Activated CD4-positive, alpha-beta T cell treated with anti-CD3 and anti-CD28 coated beads for 1 hour (primary cell): ENCODE data around the gene ECM2.

Experiments
- DNase-seq: peaks from one replicate; pipeline ENCODE4 v3.0.0-alpha.2; 2020

The ECM2 gene

DNA sequence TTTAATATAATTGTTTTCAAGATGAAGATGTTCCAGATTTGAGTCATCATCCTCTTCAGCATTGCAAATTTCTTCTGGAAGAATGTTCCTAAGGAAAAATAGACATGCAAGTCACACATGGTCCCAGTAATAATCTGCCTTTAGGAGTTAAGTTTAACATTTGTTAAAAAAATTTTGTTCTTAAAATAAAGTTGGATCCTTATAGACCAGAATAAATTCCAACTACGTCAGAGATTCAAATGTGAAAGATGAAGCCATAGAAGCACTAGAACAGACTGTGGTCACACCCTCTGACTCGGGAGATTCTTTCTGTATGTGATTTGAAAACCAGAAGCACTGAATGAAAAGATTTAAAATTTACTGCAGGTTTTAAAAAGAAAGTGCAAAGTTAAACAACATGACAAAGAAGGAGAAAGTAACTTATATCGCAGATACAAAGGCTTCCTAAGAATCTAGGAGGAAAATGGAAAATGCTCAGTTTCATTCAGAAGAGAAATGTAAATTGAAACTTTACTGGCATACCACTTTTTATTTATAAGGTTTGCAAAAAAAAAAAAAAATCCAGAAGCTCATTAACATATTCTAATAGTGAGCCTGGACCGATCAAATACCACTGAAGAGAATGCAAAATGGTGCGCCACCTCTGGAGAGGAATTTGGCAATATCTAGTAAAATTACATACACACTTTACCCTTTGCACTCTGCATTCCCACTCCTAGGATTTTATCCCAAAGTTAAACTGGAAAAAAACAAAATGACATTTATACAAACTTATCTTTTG, 39.2 kb downstream of the ECM2 start:
- DNase-seq: no peak

DNA sequence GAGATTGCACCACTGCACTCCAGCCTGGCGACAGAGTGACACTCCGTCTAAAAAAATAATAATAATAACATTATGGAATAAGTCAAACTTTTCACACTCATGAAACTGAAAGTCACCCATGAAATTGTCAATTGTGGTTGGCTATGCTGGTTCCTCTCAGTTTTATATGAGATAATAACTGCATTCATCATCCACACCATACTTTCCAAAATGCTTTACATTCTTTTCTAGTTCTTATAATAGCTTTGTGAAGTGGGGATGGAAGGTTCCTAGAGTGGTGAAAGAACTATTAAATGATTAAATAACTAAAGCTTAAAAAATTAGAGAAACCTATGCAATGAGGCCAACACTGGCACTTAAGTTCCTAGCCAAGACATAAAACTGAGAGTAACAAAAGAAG, 40.9 kb downstream of the ECM2 start:
- DNase-seq: no peak

DNA sequence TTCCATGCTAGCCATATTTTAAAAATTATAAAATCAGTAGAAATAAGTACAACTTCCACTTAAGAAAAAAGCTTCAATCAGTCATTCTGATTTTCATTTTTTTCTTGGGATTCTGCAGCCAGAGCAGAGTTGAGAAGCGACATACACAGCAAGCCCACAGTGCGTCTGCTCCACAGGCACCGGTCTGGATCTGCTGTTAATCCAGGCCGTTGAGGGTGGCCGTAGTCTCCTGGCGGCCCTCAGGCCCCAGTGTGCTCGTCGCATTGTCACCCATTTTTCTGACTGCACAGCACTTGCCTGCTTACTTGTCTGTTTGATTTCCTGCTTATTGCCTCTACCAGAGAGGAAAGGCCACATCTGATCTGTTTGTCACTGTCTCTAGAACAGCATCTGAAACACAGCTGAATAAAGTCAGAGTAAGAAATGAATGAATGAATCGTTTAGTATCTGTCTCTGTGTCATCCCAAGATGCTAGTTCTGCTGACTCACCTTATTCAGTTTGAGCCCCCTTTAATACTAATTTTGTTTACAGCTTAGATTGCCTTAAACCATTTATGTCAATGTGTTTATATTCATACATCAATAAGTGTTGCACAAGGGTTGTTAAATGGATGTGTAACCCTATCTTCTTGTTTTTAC, 41.9 kb downstream of the ECM2 start:
- no peak for DNase-seq

DNA sequence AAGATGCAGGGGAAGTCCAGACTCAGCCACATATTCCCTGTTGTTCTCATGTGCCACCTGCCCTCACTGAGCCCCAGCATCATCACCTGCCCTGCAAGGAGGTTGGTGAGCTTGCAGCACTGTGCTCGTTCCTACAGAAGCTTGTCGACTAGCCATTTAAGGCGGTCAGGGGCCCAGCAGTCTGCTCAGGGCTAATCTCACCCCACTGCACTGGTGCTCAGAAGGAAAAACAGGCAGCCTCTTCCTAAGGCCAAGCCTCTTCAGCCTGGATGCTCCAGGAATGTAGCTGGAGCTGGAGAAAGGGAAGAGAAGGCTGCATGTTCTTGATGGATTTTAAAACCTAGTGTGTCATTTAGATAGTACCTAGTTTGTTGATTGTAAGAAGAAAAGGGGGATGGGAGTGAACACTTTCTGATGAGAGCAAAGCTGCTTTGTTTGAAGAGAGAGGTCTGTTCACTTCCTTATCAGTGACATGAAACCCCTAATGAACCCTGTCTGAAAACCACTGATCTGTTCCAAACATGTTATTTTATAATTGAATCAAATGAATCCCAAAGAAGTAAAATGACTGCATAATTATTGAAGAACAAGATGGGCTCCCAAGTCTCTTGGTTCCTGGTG, 42.9 kb downstream of the ECM2 start:
- no peak for DNase-seq

DNA sequence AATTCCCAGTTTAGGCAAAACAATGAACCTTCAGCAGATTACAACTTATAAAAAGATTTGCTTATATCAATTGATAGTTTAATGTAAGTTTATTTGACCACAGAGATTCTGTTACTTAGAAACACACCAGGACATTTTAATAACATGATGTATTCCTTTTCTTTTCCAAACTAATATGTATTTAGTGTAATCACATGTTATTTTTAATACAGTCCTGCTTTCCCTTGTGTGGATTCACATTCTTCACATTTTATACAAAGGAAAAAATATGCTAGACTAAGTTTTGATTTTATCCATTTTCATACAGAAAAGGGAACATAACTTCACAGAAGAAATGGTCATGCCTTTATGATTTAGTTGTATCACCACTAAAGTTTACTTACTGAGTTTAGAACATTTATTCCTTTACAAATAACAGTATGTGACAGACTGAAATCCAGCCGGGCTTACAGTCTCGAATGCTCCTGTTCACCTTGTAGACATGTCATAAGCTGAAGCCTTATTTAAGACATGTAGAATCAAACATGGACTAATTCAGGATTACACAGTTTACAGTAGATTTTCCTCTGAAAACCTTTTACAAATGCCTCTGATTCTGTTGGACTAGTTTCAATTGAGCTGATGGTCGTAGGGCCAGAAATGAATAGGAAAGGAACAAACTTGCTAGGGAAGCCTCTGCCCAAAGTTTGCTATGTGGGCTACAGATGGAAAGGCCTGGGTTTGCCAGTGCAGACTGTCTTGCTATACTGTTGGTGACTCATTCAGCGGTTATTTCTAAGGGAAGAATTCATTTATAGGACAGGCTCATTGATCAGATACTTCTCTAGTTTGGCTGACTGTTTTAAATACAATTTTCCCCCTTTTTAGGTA, 46.9 kb downstream of the ECM2 start:
- no peak for DNase-seq

DNA sequence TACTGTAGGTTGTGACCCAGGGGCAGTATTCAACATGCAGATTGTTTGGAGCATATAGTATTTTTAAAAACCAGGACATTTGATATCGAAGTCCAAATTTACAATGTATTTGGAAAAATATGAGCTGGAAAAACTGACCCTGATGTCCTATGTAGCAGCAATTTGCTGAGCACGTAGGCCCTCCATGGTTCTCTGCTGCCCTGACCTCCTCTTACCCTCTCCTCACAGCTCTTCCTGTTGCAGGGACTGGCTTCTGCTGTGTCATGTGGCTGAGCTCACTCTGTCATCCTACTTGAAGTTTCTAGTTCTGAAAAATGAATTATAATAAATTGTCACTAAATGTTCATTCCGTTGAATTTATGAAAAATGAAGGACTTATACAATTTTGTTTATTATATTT, 49.4 kb downstream of the ECM2 start:
- no peak for DNase-seq

DNA sequence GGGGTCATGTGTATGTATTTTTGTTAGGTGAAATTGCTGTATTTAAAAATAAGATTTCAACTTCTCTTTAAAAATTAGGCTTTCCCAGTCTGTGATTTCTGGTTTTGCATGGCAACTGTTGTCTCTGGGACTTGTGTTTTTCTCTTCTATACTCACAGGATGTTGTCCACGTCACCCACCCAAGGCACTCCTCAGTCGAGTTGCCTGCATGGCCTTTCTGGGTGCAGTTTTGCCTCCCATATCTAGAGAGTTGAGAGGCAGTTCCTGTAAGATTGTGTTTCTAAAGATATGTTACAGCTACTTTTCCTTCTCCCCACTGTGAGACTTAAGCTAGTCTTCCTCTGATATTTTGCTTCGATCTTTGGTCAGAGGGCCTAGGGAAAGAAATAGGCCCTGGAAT, 51.2 kb downstream of the ECM2 start:
- DNase-seq: no peak

DNA sequence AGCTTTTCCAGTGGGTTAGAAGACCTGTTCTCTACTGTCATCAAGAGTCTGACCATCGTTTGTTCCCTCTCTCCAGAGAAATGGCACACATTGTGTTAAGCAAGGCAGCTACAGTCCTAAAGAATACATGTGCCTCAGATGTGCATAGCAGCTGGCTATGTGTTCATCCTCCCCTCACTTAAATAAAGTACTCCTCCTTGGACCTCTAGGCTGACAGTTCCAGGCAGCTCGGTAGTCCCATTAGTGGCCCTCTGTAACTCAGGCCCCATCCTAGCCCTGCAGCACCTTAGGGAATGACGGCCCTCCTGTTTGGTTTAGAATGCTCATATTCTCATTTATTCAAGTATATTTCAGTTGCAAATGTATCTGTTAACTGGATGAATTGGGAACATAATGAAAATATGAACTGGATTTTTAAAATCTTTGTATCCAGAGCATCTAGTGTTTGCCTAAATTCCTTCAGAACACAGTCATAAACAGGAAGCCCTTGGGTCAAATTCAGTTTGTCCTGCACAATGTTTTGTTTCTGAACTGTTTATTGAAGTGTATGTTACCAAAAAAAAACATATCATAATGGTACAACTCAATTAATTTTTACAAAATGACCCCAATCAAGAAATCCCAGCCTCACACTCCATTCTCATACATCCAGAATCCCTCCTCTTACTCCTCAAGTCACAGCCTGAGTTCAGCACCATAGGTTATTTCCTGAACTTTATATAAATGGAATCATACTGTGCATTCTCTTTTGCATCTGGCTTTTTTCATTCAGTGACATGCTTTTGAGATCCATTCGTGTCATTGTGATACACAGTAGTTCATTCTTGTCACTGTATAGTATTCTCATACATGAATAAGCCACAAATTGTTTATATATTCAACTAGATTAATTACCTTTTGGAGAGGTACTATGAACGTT, 51.9 kb downstream of the ECM2 start:
- no peak for DNase-seq

DNA sequence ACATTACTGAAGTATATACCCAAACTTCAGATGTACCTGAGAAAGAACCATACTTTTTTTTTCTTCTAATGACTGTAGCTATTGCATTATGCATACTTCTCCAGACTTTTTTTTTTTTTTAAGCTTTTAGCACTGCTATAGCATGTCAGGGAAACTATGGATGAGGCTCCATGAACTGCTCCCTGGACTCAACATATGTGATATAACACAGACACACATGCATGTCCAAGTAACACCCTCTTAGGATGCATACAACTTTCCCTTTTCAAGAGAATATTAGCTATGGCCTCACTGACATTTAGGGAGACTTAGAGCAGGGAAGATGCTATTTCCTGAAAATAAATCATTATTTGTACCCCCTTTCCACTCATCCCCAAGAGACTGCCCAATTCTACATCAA, 53.0 kb downstream of the ECM2 start:
- no peak for DNase-seq

DNA sequence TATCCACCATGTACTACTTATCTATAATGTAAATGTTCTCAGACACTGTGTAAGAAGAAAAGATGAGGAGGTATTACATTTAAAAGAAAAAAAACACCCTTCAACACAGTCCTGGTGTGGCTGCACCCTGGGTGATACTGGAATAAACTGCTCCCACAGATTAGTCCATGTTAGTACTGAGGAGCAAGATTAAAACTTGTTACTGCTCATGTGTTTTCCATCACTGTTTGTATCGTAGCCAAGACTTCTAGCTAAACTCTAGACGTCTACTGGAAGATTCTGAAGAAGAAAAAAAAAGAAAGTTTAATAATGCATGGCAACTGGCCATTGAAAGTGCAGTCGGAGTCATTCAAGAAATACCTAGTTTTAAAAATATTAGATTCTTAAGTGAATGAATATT, 53.5 kb downstream of the ECM2 start, which contains the start of gene ASPN:
Gene ASPN, minus strand, starts transcription at position 178 of the 400 bp plus-strand sequence.
- DNase-seq: no peak

DNA sequence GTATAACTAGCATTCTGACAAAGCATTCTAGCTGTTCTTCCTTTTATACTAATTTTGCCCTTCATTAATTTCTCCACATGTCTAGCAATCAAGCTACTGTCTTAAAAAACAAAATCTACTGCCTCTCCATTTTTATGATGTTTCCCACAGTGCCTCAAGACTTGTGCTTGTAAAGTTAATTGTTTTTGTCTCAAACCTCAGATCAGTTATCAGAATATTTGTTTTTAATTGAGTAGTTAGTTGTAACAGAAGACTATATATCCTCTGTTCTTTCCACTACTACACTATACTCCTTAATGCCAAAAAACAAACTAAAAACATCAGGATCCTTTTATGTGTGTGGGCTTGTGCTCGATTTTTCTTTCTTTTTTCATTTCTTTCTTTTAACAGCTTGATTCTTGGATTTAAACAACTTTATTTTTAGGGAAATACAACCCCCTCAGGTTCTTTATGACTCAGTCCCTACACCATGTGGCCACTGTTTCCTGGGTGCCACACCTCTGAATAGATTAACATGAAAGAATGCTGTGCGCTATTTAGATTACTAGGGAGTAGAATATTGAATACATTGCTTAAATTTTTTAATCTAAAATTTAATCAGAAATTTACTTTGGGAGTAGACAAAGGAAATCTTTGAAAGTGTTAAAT, 54.7 kb downstream of the ECM2 start:
- no peak for DNase-seq

DNA sequence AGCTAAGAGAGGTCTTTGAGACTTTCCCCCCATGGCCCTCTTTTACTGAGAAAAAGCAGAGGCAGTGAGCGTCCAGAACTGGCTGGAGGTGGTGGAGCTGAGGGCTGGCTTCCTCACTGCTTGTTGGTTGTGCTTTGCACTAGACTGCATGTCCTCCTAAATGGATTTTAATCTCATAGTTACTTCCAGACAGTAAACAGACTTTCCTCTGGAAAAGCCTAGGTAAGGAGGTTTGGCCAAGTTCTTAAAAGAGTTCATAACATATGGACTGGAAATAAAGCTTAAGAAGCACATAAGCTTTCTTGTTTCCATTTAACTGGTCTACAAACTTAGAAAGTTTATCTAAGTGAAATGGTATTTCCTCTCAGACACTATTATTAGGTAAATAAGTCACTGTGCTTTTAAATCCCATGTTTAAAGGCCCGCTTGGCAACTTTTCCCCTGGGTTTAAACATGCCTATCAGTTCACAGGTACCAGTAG, 55.5 kb downstream of the ECM2 start:
- DNase-seq: no peak

DNA sequence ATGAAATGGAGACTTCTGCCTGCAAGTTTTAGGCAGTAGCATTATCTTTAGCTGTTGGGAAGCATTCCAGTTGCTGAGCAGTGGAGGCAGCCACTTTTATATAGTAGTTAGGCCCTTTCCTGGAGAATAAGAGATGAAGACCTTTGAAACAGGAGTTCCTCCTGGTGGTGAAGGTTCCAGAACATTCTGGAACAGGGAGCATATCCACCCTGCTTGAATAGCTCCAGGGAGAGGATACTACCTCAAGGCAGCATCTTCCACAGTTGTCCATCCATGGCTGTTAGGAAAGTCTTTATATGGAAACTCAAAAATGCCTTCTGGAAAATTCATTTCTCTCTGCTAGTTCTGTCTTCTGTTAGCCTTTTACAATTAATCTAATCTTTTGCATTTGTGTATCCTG, 56.4 kb downstream of the ECM2 start:
- no peak for DNase-seq

DNA sequence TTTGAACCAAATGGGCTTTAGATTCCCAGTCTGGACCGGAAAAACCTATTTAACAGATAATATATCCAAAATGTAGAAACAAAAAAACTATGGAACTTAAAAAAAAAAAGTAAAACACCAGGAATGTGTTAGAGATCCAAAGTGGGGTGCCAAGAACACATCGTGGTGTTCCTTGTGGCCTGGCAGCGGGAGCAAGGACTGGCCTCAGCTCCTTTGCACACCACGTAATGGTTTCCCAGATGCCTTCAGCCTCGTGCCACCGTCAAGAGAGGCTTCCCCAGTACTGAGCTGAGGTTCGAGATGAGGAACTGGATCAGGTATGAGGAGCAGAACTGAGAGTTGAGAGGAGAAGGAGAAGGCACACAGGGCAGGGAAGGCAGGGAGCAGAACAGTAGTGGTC, 57.0 kb downstream of the ECM2 start:
- no peak for DNase-seq

DNA sequence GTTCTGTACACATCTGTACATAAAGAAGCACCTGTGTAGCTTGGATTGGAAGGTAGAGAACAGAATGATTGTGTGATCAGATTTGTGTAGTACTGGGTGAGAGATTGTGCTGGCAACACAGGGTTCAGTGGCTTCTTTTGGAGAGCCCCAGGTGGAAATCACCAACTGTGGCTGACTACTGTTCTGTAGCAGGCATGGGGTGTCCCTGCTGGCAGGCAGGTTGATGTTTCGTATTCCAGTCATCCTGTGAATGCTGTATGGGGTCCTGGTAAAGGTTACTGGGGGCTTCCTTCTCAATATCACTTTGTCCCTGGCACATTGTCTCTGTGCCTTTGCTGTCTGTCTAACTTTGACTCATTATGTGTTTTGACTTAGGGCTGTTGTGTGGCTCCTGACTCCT, 58.8 kb downstream of the ECM2 start:
- no peak for DNase-seq

DNA sequence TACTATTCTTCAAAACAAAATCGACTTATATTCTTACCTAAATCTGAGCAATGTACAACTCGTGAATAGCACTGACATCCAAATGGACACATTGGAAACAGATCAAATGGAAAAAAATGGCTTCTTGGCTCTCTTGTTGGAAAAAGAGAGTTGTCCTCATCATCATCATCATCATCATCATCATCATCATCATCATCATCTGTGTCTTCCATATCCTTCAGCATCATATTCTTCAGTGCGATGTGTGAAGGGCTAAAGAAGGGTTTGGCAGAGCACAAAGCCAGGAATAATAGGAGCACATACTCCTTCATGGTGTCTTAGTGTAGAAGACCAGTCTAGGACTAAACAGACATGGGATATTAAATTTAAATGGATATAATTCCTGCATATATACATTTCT, 61.2 kb downstream of the ECM2 start:
- DNase-seq: no peak

DNA sequence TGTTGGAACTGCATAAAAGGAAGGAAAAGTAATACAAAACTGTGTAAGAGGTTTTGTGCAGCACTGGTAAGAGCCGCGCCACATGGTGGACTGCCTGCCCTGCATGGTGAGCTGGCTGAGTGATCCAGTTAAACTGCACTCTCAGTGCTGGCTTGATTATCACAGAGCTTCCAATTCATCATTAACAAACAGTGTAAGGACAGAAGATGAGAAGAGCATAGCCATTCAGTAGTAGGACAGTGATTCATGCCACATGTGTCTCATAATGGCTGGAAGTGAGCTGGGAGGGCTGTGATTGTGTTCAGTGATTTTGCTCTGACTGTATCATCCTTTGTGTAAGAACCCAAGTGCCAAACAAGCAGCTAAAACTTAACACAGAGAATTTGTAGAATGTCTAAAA, 67.6 kb downstream of the ECM2 start:
- DNase-seq: no peak

DNA sequence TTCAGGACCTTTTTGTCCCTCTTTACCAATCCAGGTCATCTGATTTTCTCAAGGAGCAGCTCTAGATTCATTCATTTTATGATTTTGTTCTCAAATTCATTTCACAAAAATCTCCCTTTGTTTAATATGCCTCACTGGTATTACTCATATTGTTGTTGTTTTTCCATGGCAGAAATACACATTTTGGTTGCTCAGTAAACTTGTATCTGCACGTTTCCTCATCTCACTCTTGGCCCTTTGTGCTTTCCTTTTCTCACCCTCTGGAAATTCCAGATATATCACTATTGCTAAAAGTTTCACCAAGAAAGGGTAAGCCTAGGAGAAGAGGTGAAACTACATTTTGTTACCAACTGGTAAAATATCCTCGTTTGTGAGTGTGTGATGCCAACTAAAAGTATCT, 68.3 kb downstream of the ECM2 start:
- DNase-seq: no peak

DNA sequence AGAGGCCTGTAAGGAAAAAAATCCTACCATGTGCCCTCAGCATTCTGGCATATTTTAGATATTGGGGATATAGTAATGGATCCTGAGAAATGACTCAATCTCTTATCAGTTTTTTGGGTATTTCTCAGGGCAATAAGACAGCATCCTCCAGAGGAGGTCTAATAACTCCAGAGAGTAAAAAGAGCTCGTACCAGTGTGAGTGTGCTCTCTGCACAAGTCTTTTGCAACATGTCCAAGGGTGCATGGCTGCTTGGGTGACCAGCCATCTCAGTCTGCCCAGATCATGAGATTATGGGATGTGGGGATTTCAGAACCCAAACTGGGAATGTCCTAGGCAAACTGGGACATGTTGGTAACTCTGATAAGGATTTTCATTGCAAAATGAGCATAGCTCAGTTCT, 68.7 kb downstream of the ECM2 start:
- DNase-seq: no peak

DNA sequence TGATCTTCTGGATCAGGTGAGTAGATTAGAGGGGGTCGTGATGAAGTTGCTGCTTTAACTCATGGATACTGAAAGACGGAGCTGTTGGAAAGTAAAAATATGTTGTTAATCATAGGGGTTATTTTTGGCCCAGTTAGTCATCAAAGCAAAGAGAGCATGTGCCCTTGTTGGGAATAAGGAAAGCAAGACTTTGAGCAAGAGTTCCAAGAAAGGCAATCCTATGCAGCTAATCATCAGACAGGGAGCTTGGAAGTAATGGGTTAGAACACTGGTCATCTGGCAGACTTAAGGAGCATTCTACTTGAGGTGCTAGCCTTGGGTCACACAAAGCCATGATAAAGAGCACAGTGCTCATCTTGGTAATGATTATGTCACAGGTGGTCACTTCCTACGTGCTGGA, 71.8 kb downstream of the ECM2 start:
- DNase-seq: no peak

DNA sequence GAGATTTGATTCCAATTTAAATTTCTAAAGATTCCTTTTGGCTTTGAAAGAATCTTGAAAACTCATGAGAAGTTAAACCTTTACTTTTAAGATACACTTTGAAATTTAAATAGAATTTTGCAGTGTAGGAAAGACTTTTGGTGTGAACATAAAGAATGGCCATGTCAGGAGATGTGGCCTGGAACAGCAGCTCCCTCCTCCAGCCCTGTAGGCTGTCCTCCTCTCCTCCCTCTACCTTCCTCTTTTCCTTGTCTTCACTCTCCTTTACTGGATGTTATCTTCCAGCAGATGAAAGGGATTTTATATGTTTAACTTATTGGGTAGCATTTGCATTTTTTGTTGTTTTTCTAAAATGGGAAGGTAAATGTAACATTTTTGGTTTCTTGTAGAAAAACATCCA, 72.4 kb downstream of the ECM2 start:
- no peak for DNase-seq

DNA sequence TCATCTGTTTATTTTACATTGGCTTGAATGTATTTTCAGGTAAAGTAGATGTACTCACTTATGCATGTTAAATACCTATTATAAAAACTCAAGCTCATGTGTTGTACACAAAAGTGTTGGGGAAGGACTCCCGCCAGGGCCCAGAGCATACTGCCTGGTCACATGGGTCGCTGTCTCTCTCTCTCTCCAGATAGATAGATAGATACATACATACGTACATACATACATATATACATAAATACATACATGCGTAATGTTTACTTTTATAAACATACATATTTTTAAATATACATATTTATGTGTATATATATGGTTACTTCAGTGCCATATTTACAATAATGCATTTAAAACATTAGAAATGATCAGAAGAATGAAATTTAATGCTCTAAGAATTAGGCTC, 78.2 kb downstream of the ECM2 start:
- DNase-seq: no peak
